Fibroblast of villous mesenchyme (primary cell): Measurements from ENCODE around the gene ESR1. TPM values are rescaled to one million over a fixed set of nuclear protein-coding genes. Genes with fewer than 3 reads are reported as not detected.
A peak's percentile ranks its signal among the peaks of the same experiment; 100 is the strongest.

ENCODE experiments used
- DNase-seq: peaks from one replicate; pipeline ENCODE4 v3.0.0-alpha.2; 2010; ENCODE audit warnings: low read depth
- H3K4me3 ChIP-seq: 2 replicates; pipeline ENCODE4 v1.5.1; 2011; ENCODE audit warnings: low read depth, mild to moderate bottlenecking, low read length
- CTCF ChIP-seq: IDR thresholded peaks from 2 replicates; pipeline ENCODE4 v1.5.1; 2012; ENCODE audit warnings: low read depth, mild to moderate bottlenecking, low read length; ENCODE audit not compliant: insufficient read depth
- total RNA-seq: library from RNA; depleted of rRNA; stranded (reverse); fragments of >200 nt; gene quantifications from 2 replicates; pipeline ENCODE4 v1.2.3, GENCODE V29; 2012

The ESR1 gene
- total RNA-seq, 1 donor, result 2.6 TPM

- no peak for TF ChIP-seq CTCF
- no peak overlapping the region for H3K4me3 ChIP-seq
- peak; percentile 10 for DNase-seq
Observed at GRCh38 chr6:151796842-151797530, 10.5 kb upstream of the ESR1 start.

DNA sequence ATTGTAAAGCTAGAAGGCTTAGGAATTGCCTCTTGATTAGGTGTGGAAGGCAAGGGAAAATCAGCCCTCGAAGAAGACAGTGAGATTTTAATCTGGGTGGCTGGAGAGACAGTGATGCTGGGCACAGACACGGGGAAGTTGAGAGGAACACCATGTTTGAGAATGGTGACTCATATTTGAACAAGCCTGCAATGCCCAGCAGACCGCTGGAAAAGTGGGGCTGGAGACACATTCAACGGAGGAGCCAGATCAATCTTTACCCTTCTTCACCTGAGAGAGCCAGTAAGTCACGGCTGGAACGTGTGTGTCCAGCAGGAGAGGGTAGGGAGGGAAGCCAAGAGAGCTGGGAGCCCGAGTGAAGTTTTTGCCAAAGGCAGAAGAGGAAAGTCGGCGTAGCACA is 3.7 kb upstream of the ESR1 start:
- no peak overlapping the region for H3K4me3 ChIP-seq
- no peak for TF ChIP-seq CTCF
- DNase-seq, result no peak

DNA sequence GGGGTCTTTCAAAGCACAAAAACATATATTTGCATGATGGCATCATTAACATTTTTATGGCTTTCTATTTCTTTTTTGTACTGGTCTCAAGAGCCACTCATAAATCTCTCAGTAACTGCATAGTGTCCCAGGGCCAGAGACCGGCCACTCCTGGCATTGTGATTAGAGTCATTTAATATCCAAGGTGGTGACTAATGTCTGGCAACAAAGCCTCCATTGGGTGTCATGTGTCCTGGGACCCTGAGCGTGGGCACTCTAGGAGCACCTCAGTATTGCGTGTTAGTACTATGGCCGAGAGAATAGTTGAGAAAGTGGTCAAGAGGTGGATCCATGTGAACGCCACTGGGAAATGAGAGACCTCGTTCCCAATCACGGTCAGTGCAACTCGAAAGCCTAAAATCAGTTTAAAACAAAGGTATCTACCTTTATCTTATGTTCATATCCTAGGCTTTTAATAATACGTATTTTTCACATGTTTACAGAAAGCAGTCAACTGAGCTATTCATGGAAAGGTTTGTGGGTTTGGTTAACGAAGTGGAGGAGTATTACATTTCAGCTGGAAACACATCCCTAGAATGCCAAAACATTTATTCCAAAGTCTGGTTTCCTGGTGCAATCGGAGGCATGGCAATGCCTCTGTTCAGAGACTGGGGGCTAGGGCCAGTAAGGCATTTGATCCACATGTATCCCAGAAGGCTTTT is 2.7 kb upstream of the ESR1 start:
- H3K4me3 ChIP-seq, result no peak overlapping the region
- no peak for DNase-seq
- TF ChIP-seq CTCF, result no peak

DNA sequence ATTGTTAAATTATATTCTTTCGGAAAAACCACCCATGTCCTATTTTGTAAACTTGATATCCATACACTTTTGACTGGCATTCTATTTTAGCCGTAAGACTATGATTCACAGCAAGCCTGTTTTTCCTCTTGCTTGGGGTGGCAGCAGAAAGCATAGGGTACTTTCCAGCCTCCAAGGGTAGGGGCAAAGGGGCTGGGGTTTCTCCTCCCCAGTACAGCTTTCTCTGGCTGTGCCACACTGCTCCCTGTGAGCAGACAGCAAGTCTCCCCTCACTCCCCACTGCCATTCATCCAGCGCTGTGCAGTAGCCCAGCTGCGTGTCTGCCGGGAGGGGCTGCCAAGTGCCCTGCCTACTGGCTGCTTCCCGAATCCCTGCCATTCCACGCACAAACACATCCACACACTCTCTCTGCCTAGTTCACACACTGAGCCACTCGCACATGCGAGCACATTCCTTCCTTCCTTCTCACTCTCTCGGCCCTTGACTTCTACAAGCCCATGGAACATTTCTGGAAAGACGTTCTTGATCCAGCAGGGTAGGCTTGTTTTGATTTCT is 2.1 kb upstream of the ESR1 start:
- TF ChIP-seq CTCF, result no peak
- H3K4me3 ChIP-seq, result no peak overlapping the region
- DNase-seq, result no peak

DNA sequence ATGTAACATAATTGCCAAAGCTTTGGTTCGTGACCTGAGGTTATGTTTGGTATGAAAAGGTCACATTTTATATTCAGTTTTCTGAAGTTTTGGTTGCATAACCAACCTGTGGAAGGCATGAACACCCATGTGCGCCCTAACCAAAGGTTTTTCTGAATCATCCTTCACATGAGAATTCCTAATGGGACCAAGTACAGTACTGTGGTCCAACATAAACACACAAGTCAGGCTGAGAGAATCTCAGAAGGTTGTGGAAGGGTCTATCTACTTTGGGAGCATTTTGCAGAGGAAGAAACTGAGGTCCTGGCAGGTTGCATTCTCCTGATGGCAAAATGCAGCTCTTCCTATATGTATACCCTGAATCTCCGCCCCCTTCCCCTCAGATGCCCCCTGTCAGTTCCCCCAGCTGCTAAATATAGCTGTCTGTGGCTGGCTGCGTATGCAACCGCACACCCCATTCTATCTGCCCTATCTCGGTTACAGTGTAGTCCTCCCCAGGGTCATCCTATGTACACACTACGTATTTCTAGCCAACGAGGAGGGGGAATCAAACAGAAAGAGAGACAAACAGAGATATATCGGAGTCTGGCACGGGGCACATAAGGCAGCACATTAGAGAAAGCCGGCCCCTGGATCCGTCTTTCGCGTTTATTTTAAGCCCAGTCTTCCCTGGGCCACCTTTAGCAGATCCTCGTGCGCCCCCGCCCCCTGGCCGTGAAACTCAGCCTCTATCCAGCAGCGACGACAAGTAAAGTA is 547 bp upstream of the ESR1 start:
- H3K4me3 ChIP-seq, result no peak overlapping the region
- no peak for TF ChIP-seq CTCF
- no peak for DNase-seq

- TF ChIP-seq CTCF, result no peak
- DNase-seq, result no peak
- H3K4me3 ChIP-seq, result peak overlapping the region; percentile 21
Observed at GRCh38 chr6:151808371-151809241, 1.1 kb downstream of the ESR1 start.
